NCI-H748 (cell line): ENCODE results near the gene SAMD14.

ENCODE experiments used
- DNase-seq: peaks from one replicate; lab custom pipeline; 2025; ENCODE audit not compliant: unreplicated experiment; lab: John Stamatoyannopoulos, UW

The SAMD14 gene

DNA sequence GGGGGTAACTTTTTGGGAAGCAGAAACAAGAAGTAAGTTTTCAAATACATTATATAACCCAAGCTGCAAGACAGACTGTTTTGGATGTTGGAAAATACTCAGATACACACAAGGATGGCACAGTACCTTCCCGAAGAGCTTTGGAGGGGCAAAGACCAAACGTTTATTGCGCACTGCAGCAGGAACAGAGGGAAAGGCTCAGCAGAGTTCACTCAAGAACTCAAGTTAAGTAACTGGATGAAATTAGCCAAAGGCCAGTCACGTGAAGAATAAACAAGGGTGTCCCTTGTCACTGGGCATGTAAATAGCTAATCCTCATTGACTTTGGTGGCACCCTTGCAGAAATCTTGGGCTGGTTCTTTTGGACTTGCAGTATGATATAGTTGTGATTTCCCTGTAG, 32.0 kb downstream of the SAMD14 start:
- no peak for DNase-seq

- DNase-seq = no peak
These were observed 32.5 kb downstream of the SAMD14 start for GRCh38 chr17:50097455-50097854.

DNA sequence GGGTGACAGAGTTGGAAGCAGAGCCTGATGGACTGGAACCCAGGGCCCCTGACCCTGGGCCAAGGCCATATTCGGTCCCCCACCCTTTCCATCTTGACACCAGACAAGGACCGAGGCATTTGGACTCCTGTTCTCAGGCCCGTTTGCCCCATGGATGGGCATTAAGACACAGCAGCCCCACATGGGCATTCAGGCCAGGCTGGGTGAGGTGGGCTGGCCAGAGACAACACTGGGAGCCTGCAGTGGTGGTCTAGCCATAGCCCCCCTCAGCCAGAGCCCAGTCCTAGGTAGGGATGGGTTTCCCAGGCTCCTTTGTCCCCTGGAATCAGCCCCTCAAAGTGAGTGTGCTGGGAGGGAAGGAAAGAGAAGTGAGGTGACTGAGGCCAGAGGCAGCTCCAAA, 33.2 kb downstream of the SAMD14 start:
- no peak for DNase-seq

GRCh38 chr17:50096092-50096491, 33.9 kb downstream of the SAMD14 start:
- no peak for DNase-seq

GRCh38 chr17:50095626-50096037, 34.3 kb downstream of the SAMD14 start:
- peak; percentile 25 for DNase-seq

DNA sequence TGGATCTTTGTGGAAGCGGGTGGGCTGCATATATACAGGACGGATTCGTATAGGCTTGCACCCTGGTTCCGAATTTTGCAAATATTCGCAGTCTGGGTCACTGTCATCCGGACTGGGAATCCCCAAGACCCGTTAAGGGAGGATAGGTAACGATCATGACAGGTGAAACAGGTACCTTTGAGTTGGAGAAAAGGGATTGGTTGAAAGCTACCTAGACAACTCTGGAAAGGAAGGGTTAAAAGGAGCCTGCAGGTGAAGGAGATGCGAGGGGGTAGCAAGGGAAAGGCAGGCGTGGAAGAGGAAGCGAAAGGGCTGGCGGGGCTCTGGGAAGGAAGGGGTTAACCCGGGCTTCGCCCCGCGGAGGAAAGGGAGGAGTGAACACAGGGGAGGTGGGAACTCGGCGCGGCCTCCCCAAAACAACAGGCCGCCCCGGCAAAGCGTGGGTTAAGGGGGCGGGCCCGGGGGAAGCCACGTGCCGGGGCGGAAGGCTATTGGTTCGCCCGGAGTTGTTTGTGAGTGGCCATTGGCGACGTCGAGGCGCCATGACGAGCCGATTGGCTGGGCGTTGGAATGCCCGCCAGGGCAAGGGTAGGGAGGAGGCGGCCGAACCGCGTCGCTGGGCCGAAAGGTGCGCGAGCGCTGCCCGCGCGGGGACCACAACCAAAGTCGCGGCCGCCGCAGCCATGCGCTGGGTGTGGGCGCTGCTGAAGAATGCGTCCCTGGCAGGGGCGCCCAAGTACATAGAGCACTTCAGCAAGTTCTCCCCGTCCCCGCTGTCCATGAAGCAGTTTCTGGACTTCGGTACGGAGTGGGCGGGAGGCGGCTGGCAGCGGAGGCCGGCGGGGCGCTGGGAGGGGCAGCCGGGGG, 35.0 kb downstream of the SAMD14 start, which contains the start of gene PDK2:
PDK2 (plus strand) TSS at position 599 of the 867 bp plus-strand sequence; CDS start at position 684, 85 bp downstream.
- peak; percentile 95 for DNase-seq

- peak; percentile 87 for DNase-seq
These were observed 35.7 kb downstream of the SAMD14 start for GRCh38 chr17:50094243-50094752.

GRCh38 chr17:50093807-50094206, 36.2 kb downstream of the SAMD14 start:
- no peak for DNase-seq

- DNase-seq = no peak
These were observed 36.7 kb downstream of the SAMD14 start for GRCh38 chr17:50093246-50093645.

- DNase-seq = no peak
These were observed 38.1 kb downstream of the SAMD14 start for GRCh38 chr17:50091918-50092285.

DNA sequence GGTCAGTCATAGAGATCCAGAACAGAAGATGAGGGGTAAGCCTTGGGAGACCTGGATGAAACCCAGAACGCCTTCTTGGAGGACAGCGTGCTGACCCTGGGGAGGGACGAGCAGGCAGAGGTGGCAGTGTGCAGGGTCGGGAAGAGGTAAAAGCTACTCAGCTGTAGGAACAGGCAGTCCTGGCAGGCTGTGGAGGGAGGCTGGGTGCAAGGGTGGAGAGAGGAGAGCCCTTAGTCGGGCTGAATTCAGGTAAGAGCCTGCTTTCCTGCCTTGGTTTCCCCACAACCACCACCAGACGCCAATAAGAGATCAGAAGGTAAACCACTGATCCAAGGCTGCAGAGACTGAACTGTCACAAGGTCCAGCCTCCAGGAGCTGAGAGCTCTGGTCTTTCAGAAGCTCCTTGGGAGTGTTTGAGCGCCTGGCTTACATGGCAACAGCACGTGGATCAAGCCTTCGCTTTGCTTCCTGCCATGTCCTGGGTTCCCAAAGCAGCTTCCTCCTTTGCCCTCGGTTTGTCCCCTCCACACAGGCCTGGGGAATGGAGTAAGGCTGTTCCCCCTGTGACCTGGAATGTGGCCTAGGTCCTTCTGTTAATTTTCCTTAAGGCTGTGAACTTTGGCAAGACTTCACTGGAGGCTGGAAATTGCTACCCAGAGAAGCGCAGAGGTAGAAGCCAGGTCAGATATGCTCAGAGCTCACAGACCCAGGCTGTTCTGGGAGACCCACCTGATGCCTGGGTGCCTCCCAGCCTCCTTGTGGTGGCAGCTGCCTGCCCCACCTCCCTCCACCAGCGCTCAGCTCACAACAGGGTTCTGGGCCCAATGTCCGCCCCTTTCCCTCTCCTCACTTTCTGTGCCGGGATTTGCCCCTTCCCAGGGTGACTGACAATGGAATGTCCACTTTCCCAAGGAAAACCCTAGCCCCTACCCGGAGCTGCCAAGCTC, 38.7 kb downstream of the SAMD14 start:
- no peak for DNase-seq

DNA sequence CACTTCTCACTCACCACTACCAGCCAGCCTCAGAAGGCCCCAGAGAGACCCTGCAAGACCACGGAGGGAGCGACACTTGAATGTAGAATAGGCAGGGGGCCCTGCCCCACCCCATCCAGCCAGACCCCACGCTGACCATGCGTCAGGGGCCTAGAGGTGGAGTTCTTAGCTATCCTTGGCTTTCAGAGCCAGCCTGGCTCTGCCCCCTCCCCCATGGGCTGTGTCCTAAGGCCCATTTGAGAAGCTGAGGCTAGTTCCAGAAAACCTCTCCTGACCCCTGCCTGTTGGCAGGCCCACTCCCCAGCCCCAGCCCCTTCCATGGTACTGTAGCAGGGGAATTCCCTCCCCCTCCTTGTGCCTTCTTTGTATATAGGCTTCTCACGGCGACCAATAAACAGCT, 39.9 kb downstream of the SAMD14 start:
- DNase-seq = no peak

GRCh38 chr17:50088952-50089825, 40.8 kb downstream of the SAMD14 start:
- no peak for DNase-seq

GRCh38 chr17:50087912-50088405, 42.0 kb downstream of the SAMD14 start:
- DNase-seq = no peak

DNA sequence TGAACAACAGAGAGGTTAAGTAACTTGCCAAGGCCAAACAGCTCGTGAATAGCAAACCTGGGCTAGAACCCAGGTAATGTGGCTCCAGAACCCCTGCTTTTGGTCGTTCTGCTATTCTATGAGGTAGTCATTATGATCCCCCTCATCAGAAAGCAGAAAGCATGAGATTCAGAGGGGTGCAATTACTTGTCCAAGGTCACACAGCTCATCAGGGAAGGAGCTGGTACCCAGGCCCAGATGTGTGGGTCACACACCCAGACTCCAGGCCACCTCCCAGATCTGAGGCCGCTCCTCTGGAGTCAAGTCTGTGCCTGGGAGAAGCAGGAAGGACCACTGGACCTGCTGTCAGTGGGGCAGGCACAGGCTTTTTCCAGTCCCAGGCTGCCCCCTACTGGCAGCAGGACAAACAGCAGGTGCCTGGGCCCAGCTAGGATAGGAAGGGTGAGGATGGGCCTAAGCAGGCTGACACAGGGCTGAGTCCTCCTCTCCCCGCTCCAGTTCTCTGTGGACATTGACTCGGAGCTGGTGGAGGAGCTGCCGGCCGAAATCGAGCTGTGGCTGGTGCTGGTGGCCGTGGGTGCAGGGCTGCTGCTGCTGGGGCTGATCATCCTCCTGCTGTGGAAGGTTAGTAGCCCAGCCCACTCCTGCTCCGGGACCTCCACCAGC, 42.6 kb downstream of the SAMD14 start:
- peak; percentile 70 for DNase-seq

- no peak for DNase-seq
These were observed 48.2 kb downstream of the SAMD14 start for GRCh38 chr17:50081757-50082156.

GRCh38 chr17:50080827-50081226, 49.1 kb downstream of the SAMD14 start:
- no peak for DNase-seq

GRCh38 chr17:50080096-50080480, 49.9 kb downstream of the SAMD14 start:
- no peak for DNase-seq

DNA sequence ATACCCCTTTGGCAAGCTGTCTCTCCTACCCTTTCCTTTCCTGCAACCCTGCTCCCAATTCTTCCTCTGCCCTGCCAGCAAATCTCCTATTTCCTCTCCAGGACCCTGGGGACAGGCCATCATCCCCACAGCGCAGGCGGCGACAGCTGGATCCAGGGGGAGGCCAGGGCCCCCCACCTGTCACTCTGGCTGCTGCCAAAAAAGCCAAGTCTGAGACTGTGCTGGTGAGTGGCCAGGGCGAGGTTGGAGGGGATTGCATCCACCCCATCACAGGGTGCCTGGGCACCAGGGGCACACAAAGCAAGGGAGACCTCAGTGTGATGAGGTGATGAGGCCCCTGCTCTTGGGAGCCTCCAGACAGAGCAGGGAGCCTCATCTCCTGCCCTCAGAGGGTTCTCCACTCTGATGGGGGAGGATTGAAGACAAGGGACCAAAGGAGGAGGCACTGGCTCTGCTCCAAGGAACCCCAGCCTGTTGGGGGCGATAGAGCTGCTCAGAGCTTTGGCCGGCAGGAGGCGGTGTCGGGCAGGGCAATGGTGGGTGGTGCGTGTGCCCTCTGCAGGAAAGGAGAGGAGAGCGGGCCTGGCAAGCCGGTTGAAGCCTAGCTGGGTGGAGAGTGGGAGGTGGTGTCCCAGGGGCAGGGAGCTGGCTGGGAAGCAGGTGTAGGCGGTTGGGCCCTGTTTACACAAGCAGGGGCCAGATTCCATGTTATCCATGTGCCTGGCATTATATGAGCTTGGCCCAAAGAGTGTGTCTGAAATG, 50.4 kb downstream of the SAMD14 start:
- no peak for DNase-seq
